ELR (cell line): ENCODE measurements around the gene ADRB1.

Experiments used
- DNase-seq: peaks from one replicate; pipeline ENCODE4 v3.0.0-alpha.2; 2015; ENCODE audit warnings: low read depth

Gene ADRB1

GRCh38 chr10:114094795-114095194 lies 51.1 kb downstream of the ADRB1 start:
- DNase-seq: no peak

GRCh38 chr10:114095559-114096337 lies 52.1 kb downstream of the ADRB1 start:
- no peak for DNase-seq
